Body of pancreas (tissue), 4 donors: ENCODE data around the gene RCAN3.
"Not testable (repeated sequence)": the region's sequence is repeated elsewhere in the genome, so short reads cannot be mapped to it uniquely, and the experiment has no call there.

Experiments used
- CTCF ChIP-seq, 7 experiments: fragments of 450-650 bp in 4 of 7; fragments of 200-600 bp in 3 of 7; sonication (generic) in 3 of 7; IDR thresholded peaks; one replicate each; pipeline ENCODE4 v1.5.1; 2016 to 2019; ENCODE audit warnings: antibody characterized with exemption in 7 of 7
- POLR2A ChIP-seq, 3 donors: fragments of 450-650 bp; IDR thresholded peaks; one replicate each; pipeline ENCODE4 v1.6.1; 2016; ENCODE audit warnings: antibody characterized with exemption in 3 of 3, mild to moderate bottlenecking in 2 of 3

- not testable (repeated sequence) for TF ChIP-seq CTCF, POLR2A (IDR thresholded peaks at IDR 0.05)
Observed at GRCh38 chr1:24492935-24493334, 9.7 kb upstream of the RCAN3 start.
